Endothelial cell of umbilical vein (primary cell): ENCODE data around the gene CEP350. TPM values are rescaled to one million over a fixed set of nuclear protein-coding genes. Genes with fewer than 3 reads are reported as not detected.

ENCODE experiments used
- BruUV-seq: library from RNA; stranded (reverse); fragments of 400-500 nt; replicated peaks from 2 replicates; lab custom pipeline; 2021; lab: Mats Ljungman, UMichigan
- CTCF ChIA-PET: fragments of 300-600, 350-600 bp; sonication (Branson Sonifier 250); formaldehyde crosslinking; loops from one replicate; lab custom pipeline; 2021; ENCODE audit warnings: antibody characterized with exemption, inconsistent platforms; lab: Charles Lee
- POLR2A ChIA-PET: fragments of 300-600, 350-600 bp; sonication (Branson Sonifier 250); formaldehyde crosslinking; loops from one replicate; lab custom pipeline; 2021; ENCODE audit warnings: antibody characterized with exemption, inconsistent platforms; lab: Charles Lee
- DNase-seq: peaks from one replicate; pipeline ENCODE4 v3.0.0-alpha.2; 2011; ENCODE audit warnings: low read depth, low spot score
- FAIRE-seq: peaks from 2 replicates; lab custom pipeline; 2011; peaks lifted over from hg19 to GRCh38; lab: Jason Lieb, UNC
- H2AFZ ChIP-seq: 2 replicates; pipeline ENCODE4 v1.6.0; 2012; ENCODE audit warnings: low read depth, low read length, control low read depth, inconsistent platforms
- H3K27ac ChIP-seq: 2 replicates; pipeline ENCODE4 v1.5.1; 2011; ENCODE audit warnings: low read depth, mild to moderate bottlenecking, control low read depth, low read length, moderate library complexity; ENCODE audit not compliant: insufficient read depth
- H3K27me3 ChIP-seq, 2 experiments: 2 replicates each; pipeline versions ENCODE4 v1.6.0 to v1.6.1; 2011; ENCODE audit warnings: low read length in 2 of 2, mixed read lengths in 1 of 2; ENCODE audit not compliant: control insufficient read depth in 2 of 2, insufficient read depth in 2 of 2
- H3K36me3 ChIP-seq, 2 experiments: 2 replicates in 1 of 2; 3 replicates in 1 of 2; pipeline ENCODE4 v1.5.1; 2011; ENCODE audit warnings: low read length in 2 of 2, mild to moderate bottlenecking in 1 of 2, moderate library complexity in 1 of 2; ENCODE audit not compliant: control insufficient read depth in 2 of 2, insufficient read depth in 2 of 2; ENCODE audit errors: extremely low read depth in 1 of 2
- H3K4me1 ChIP-seq: 3 replicates; pipeline ENCODE4 v1.5.1; 2011; ENCODE audit warnings: mild to moderate bottlenecking, low read length; ENCODE audit not compliant: control insufficient read depth, insufficient read depth; ENCODE audit errors: extremely low read depth
- H3K4me2 ChIP-seq: 2 replicates; pipeline ENCODE4 v1.6.1; 2011; ENCODE audit warnings: low read length, control low read depth, mixed read lengths; ENCODE audit not compliant: insufficient read depth
- H3K4me3 ChIP-seq, 3 experiments: fragments of 200-600 bp in 1 of 3; sonication (generic), shearing (Covaris generic) in 1 of 3; replicated peaks in 1 of 3; 2 replicates each; pipeline ENCODE4 v1.5.1; 2011 to 2016; ENCODE audit warnings: control low read depth in 3 of 3, low read length in 3 of 3, mild to moderate bottlenecking in 2 of 3, inconsistent platforms in 1 of 3, low read depth in 1 of 3, moderate library complexity in 1 of 3; ENCODE audit not compliant: insufficient read depth in 1 of 3
- H3K79me2 ChIP-seq: 2 replicates; pipeline ENCODE4 v1.6.0; 2012; ENCODE audit warnings: low read length, inconsistent platforms; ENCODE audit not compliant: control insufficient read depth, insufficient read depth
- H3K9ac ChIP-seq: replicated peaks from 2 replicates; pipeline ENCODE3; 2011; ENCODE audit warnings: low read length, control low read depth; ENCODE audit not compliant: insufficient read depth; ENCODE audit errors: extremely low read depth
- H3K9me1 ChIP-seq: replicated peaks from 3 replicates; pipeline ENCODE4 v1.6.0; 2011; ENCODE audit warnings: mild to moderate bottlenecking, low read length; ENCODE audit not compliant: control insufficient read depth, insufficient read depth; ENCODE audit errors: extremely low read depth
- H3K9me3 ChIP-seq: replicated peaks from 2 replicates; pipeline ENCODE4 v1.5.1; 2012; ENCODE audit warnings: low read length, inconsistent platforms; ENCODE audit not compliant: control insufficient read depth, insufficient read depth
- H4K20me1 ChIP-seq: replicated peaks from 2 replicates; pipeline ENCODE3; 2011; ENCODE audit warnings: mild to moderate bottlenecking, low read length; ENCODE audit not compliant: control insufficient read depth, insufficient read depth; ENCODE audit errors: extremely low read depth
- CTCF ChIP-seq, 2 donors: IDR thresholded peaks; 1 replicate in 1 of 2; 2 replicates in 1 of 2; pipeline ENCODE4 v1.5.1; 2011; ENCODE audit warnings: low read length in 2 of 2, mild to moderate bottlenecking in 2 of 2, moderate library complexity in 2 of 2, control low read depth in 1 of 2, inconsistent platforms in 1 of 2, low read depth in 1 of 2; ENCODE audit not compliant: insufficient read depth in 1 of 2; ENCODE audit errors: extremely low read depth in 1 of 2
- EZH2 ChIP-seq: IDR thresholded peaks from 2 replicates; pipeline ENCODE4 v1.6.1; 2012; ENCODE audit warnings: borderline replicate concordance, low read depth, mild to moderate bottlenecking, moderate library complexity, low read length, inconsistent platforms; ENCODE audit not compliant: severe bottlenecking
- FOS ChIP-seq: IDR thresholded peaks from 2 replicates; pipeline ENCODE4 v1.6.1; 2011; ENCODE audit warnings: mild to moderate bottlenecking, low read length, moderate library complexity, borderline replicate concordance; ENCODE audit not compliant: insufficient read depth
- GATA2 ChIP-seq: IDR thresholded peaks from 2 replicates; pipeline ENCODE4 v1.7.0; 2011; ENCODE audit warnings: low read depth, mild to moderate bottlenecking, moderate library complexity, mixed read lengths, low read length; ENCODE audit not compliant: insufficient read length, insufficient read depth
- JUN ChIP-seq: IDR thresholded peaks from 2 replicates; pipeline ENCODE4 v1.6.1; 2011; ENCODE audit warnings: borderline replicate concordance, low read depth; ENCODE audit not compliant: insufficient read length, insufficient read depth
- MYC ChIP-seq: IDR thresholded peaks from one replicate; pipeline ENCODE4 v1.6.1; 2011; ENCODE audit warnings: mild to moderate bottlenecking, low read depth, low read length
- POLR2AphosphoS5 ChIP-seq: IDR thresholded peaks from 2 replicates; pipeline ENCODE4 v1.6.1; 2012; ENCODE audit warnings: low read depth, mild to moderate bottlenecking, control low read depth, low read length, moderate library complexity; ENCODE audit not compliant: insufficient read depth
- dilution Hi-C: fragments of 300-500 bp; cut with MboI; formaldehyde crosslinking; loops from one replicate; pipeline ENCODE4 v1.15.0; 2019; ENCODE audit warnings: low sequenced_read_pairs; ENCODE audit not compliant: extremely low pct_ligation_motif_present
- intact Hi-C: fragments of 100-400 bp; cut with micrococcal nuclease; formaldehyde crosslinking; loops from one replicate; pipeline ENCODE4 v1.10.0; 2022
- polyA plus RNA-seq, 4 experiments: library from polyadenylated mRNA; depleted of rRNA in 3 of 4; stranded (reverse) in 3 of 4; unstranded in 1 of 4; fragments of >200 nt; gene quantifications; 2 replicates each; pipeline versions ENCODE4 v1.2.1 to v1.2.3, GENCODE V29; 2011 to 2012; ENCODE audit warnings: missing spikeins in 1 of 4
- total RNA-seq: library from RNA; stranded (reverse); gene quantifications from 2 replicates; pipeline ENCODE4 v1.2.3, GENCODE V29; 2021

Gene CEP350
- total and polyA plus RNA-seq, 2 donors (not counting 3 experiments of a cell fraction or from before 2014, with no cell fraction given), result 4.8 to 30.1 TPM

- Histone ChIP-seq H3K4me1 (peaks cover 13% of the 10 kb centered on the region), H3K36me3 (peaks cover 0 to 3% of the 10 kb centered on the region in 2 experiments), H3K27me3 (no peaks in the 10 kb centered on the region), H3K9me3 (no peaks in the 10 kb centered on the region), H3K9me1 (no peaks in the 10 kb centered on the region), H3K4me2 (no peak overlapping the region), H3K9ac (no peak overlapping the region), H2AFZ (no peak overlapping the region), H3K79me2 (peaks cover 60% of the 10 kb centered on the region), H3K4me3 (no peak overlapping the region), H4K20me1 (no peaks in the 10 kb centered on the region), H3K27ac (no peak overlapping the region)
- intact Hi-C loops (no loop called here), dilution Hi-C loops (no loop called here)
- BruUV-seq, result no TSS peak
- ChIA-PET CTCF (no interaction called here), POLR2A (no interaction called here)
- FAIRE-seq (no peak), DNase-seq (no peak)
- TF ChIP-seq JUN (no peak), EZH2 (no peak), FOS (no peak), MYC (no peak), POLR2AphosphoS5 (no peak)
Observed at GRCh38 chr1:179968284-179968993, 13.8 kb downstream of the CEP350 start.

GRCh38 chr1:179968994-179969919, 14.6 kb downstream of the CEP350 start:
- Histone ChIP-seq H3K27ac (no peak overlapping the region), H3K9me1 (no peaks in the 10 kb centered on the region), H3K4me2 (no peak overlapping the region), H3K4me3 (no peak overlapping the region), H4K20me1 (no peaks in the 10 kb centered on the region), H3K27me3 (no peaks in the 10 kb centered on the region), H3K9ac (no peak overlapping the region), H3K4me1 (peaks cover 13% of the 10 kb centered on the region), H3K79me2 (peaks cover 59% of the 10 kb centered on the region), H2AFZ (no peak overlapping the region), H3K36me3 (peaks cover 0 to 3% of the 10 kb centered on the region in 2 experiments), H3K9me3 (no peaks in the 10 kb centered on the region)
- CTCF ChIA-PET, result no interaction called here
- no peak for TF ChIP-seq EZH2
- no peak for TF ChIP-seq JUN
- no peak for TF ChIP-seq CTCF (IDR thresholded peaks at IDR 0.05; ENCODE audit: extremely low read depth in 1 of 2, insufficient read depth in 1 of 2, low read depth in 1 of 2, low read length in 2 of 2)
- TF ChIP-seq POLR2AphosphoS5, result no peak
- no peak for TF ChIP-seq GATA2
- dilution Hi-C loops (no loop called here), intact Hi-C loops (no loop called here)
- DNase-seq (no peak), FAIRE-seq (no peak)
- POLR2A ChIA-PET, result no interaction called here
- BruUV-seq, result no TSS peak
